Right forelimb (tissue), 1 donor: Measurements from ENCODE around the gene C2CD2.
"Not testable (repeated sequence)": the region's sequence is repeated elsewhere in the genome, so short reads cannot be mapped to it uniquely, and the experiment has no call there.

ENCODE experiments used
- DNase-seq: peaks from one replicate; pipeline ENCODE4 v3.0.0-alpha.2; 2018

The C2CD2 gene

GRCh38 chr21:41973861-41974751 lies 20.3 kb upstream of the C2CD2 start:
- no peak for DNase-seq

DNA sequence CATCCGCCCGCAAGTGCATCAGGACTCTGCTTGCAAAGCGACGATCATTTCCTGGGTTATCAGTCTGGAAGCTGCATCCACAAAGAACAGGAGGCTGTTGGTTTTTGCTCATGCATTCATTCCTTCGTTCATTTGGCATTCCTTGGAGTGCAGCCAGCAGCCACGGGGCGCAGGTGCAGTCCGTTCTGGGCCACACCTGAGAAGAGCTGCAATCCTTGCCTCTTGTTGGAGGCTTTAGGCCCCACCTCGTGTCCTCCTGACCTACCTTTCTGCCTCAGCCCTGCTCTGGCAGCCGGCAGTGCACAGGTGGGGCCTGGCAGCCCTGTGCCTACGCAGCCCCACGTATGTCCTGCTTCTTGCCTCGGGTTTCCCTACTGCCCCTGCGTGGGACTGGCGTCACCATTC lies 19.6 kb upstream of the C2CD2 start:
- no peak for DNase-seq

GRCh38 chr21:41972511-41973205 lies 18.8 kb upstream of the C2CD2 start:
- no peak for DNase-seq

DNA sequence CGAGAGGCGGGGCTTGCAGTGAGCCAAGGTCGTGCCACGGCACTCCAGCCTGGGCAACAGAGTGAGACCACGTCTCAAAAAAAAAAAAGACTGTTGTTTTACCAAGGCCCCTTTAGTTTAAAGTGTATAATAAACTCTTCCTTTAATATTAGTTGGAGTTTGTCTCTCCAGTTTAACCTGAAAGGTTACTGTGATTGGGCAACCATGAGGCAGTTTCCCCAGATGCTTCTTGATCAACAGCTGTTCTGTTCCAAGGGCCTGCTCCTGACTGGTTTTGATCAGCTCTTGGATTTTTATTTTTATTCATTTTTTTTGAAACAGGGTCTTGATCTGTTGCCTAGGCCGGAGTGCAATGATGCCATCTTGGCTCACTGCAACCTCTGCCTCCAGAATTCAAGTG lies 18.1 kb upstream of the C2CD2 start:
- no peak for DNase-seq

GRCh38 chr21:41970751-41971653 lies 17.2 kb upstream of the C2CD2 start:
- DNase-seq: no peak

- DNase-seq: no peak
Measured at GRCh38 chr21:41970106-41970391, 16.2 kb upstream of the C2CD2 start.

DNA sequence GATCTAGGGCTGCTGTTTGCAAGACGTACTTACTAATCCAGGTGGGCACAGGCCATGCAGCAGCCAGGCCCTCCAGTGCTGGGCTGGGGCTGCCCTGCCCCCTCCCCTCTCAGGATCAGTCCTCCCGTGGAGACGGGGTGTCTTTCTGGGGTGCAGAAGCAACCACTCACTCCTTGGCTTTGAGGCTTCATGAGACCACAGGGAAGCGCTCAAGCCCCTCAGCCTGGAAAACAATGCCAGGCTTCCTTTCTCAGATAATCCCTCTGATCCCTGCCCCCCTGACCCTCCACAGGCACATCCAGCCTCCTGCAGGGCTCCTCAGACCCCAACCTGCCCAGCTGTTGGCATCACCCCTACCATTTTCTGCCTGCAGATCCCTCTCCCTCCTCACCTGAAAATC lies 13.9 kb upstream of the C2CD2 start:
- DNase-seq: no peak

DNA sequence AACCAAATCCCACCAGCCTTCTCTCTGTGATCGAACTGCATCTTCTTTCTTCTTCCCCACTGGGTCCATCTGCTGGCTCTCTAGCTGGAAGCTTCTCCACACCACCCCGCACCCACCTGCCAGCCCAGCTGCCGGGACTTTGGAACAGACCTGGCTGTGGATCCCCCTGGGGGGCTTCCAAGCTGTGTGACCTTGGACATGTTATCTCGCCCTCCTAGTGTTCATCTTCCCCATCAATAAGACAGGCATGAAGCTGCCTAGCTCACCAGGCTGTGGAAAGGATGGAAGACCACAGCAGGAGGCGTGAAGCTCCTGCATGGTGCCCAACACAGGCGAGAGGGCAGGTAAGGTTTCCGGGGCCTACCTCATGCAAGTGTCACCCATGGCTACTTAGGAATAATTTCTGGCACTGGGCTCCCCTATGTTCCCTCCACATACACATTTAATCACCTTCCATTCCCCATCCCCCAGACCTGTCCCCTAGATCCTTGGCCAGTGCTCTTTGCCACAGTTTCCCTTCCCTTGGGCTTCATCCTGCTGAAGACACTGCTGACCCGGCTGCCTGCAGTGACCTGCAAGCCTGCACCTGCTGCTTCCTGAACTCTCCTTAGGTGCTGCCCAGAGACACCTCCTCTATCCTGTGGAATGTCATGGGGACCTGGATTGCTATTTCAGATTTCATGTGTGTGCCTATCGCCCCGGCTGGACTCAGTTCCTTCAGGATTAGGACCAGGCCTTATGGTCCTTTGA lies 13.2 kb upstream of the C2CD2 start:
- DNase-seq: no peak

DNA sequence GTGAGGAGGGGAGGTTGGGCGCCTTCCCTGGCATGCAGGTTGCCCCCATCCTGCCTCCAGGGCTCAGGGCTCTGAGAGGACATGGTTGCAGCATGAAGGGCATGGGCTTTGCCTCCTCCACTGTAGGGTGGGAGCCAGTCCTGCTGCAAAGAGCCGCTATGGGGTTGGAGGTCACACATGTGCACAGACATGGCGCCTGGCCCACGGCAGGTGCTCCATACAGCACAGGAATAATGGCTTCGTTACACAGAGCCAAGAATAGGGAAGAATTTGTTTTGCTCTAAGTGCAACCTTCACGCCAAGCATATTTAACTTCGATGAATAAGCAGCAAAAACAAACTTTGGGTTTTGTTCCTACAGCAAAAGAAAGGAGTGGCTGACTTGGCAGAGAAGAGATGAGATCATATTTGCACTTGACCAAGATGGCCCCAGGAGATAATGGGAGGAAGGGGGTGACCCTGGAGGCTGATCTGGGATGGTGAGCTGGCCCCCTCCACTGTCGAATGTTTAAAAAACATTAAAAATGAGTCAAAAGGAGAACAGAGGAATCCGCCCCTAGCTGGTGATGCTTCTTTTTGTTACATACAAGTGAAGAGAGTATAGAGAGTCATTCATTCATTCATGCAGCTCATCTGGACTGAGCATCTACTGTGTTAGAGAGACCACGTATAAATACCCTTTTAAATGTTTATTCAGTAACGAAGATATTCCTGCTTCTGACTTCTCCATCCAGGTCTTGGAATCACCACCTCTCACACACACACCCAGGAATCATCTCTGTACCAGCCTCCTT lies 12.4 kb upstream of the C2CD2 start:
- no peak for DNase-seq

- DNase-seq: no peak
Measured at GRCh38 chr21:41965461-41966013, 11.7 kb upstream of the C2CD2 start.

DNA sequence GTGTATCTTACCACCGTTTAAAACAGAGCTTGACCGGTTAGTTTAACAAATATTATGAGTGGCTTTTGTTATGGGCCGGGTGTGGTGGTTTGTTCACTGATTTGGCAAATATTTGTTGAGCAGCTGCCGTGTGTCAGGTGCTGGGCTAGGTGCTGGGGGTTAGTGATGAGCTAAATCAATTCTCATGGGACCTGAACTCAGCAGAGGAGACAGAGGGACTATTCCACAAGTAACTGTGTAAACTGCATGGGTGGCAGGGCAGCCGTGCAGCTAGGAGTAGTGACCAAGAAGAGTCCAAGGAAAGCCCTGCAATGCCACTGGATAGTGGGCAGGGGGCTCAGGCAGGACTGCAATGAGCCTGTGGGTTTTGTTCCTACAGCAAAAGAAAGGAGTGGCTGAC lies 11.2 kb upstream of the C2CD2 start:
- DNase-seq: no peak

DNA sequence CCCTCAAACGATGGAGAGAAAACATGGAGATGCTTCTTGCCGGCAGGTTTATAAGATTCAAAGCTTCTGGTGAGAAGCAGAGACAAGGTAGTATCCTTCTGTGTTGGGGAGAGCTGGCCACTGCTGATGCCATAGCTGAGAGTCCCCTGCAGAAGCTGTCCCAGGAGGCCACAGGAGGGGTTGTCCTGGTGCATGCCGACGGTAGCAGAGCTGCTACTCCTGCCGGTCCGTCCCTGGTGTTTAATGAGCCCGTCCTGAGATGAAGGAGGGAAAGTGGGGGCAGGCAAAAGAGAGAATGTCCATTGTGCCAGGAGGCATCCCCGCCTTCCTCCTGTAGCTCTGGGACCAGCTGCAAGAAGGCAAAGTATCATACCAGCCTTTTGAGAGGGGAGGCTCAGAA lies 10.4 kb upstream of the C2CD2 start:
- no peak for DNase-seq

- no peak for DNase-seq
Measured at GRCh38 chr21:41962425-41962966, 8.7 kb upstream of the C2CD2 start.

DNA sequence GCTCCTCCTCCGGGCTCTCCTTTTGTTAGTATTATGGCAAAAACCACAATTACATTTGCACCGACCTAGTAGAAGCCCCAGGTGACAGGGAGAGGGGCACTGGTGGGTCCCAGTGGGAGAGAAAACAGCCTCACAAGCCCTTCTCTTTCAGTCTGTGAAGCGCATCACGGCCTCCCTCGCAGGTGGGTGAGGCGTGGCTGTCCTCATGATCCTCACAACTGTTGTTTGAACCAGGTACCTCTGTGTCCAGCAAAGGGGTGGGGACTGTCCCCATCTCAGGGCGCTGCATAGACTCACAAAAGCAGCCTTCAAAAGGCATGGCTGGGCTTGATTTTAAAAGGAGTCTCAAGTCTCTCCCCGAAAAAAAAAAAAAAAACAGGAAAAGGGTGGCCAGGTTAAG lies 7.9 kb upstream of the C2CD2 start:
- no peak for DNase-seq

GRCh38 chr21:41961282-41961701 lies 7.5 kb upstream of the C2CD2 start:
- no peak for DNase-seq

DNA sequence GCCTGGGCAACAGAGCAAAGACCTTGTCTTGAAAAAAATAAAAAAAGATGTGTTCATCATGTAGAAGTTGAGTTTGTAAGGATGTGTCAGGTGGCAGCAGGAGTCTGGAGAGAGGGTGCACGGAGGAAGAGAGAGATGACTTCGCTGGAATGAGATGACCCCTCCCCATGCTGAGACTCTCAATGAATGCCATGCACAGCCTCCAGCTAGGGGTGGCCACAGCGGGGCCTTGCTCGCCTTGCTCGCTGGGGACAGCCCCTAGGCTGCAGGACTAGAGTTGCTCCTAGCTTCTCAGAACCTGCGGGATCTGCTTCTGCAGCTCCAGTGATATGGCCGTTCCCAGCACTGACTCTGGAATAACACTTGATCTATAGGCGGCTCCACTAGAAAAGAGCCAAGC lies 6.6 kb upstream of the C2CD2 start:
- no peak for DNase-seq

GRCh38 chr21:41959697-41960096 lies 5.9 kb upstream of the C2CD2 start:
- DNase-seq: not testable (repeated sequence)

DNA sequence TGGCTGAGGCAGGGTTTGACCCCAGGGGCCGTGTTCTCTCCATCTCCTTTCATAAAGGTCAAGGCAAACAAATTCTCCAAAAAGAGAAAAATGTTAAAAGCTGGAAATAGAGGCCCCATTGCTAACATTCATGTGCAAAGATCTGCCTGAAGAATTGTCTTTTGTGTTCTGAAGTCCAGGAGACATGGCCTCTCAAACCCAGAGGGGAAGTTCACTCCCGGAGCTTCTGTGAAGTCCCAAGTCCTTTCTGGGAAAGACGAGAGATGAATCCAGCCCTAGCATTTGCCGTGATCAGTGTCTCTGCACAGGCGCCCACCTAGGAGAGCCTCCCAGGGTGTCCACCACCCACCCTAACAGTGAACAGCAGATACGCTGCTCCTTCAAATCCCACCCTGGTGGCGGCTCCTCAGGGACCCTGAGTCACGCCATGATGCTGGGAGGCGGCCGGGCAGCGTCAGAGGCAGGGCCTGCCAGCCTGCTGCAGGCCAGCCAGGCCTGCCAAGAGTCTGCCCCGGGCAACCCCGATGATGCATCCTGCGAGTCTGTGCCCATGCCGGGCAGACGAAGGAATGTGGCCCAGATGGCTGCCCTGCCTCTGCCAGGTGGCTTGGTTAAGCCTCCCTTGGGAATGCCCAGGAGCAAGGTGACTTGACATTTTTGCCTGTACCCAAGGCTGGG lies 5.2 kb upstream of the C2CD2 start:
- DNase-seq: no peak

GRCh38 chr21:41957991-41958766 lies 4.4 kb upstream of the C2CD2 start:
- DNase-seq: peak; percentile 75
